ENCODE results near the gene TMEM121. TPM values are rescaled to one million over a fixed set of nuclear protein-coding genes. Genes with fewer than 3 reads are reported as not detected.

Gene TMEM121
- 1 to 10 TPM; 1.9 to 2.2 TPM for total RNA-seq
- long read RNA-seq, donor 1, partial matches to known transcripts: 0 of 2 reads
- long read RNA-seq, donor 1, other reads (novel, unspliced or antisense): 1 of 2 reads
- long read RNA-seq, donor 2, partial matches to known transcripts: 0 of 1 reads
- long read RNA-seq, donor 2, other reads (novel, unspliced or antisense): 1 of 1 reads

DNA sequence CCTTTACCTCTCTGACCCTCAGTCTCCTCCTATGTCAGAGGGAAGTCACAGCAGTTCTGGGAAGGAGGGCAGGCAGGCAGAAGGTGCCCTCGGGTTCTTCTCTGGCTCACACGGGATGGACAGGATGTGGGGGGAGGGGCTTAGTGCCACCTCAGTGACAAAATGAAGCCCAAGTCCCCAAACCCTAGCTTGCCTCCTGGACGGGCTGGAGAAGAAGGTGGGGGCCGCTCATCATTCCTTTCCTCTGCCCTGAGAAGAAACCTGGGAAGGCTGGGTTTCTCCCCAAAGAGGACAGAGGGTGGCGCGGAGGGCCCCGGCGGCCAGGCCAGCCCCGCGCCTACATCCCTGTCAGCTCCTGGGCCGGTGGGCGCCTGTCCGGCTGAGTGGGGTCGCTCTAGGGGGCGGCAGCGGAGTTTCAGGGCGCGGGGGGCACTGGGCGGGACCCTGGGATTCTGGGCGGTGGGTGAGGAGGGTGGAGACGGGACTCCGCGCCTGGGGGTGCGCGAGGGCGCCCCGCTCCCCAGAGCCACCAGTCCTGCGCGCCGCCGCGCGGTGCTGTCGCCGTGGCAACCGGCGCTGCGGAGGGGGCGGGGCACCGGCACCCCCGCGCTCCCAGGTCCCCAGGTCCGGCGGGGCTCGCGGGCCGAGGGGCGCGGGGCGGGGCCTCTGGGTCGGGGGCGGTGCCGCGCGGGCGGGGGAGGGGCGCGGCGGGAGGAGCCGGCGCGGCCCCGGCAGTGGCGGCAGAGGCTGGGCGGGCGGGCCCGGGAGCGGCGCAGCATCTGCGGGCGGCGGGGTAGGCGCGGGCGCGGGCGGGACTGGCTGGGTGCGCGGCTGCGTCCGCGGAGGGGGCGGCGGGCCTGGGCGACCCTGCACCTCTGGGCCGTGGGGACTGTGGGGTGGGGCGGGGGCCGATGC lies at the start of gene TMEM121:
TMEM121 (plus strand) TSS at position 723 of the 915 bp plus-strand sequence. CDS start 2,252 bp downstream, outside the sequence.
- DNase-seq (ENCODE audit: low spot score): no peak
- intact Hi-C loops (cut with DNase I): loop anchor here in 1 of 2 donors (5.0 to 10.0 kb wide), 2 partner anchors 81 to 154 kb away; no protein-coding TSS in a partner anchor

DNA sequence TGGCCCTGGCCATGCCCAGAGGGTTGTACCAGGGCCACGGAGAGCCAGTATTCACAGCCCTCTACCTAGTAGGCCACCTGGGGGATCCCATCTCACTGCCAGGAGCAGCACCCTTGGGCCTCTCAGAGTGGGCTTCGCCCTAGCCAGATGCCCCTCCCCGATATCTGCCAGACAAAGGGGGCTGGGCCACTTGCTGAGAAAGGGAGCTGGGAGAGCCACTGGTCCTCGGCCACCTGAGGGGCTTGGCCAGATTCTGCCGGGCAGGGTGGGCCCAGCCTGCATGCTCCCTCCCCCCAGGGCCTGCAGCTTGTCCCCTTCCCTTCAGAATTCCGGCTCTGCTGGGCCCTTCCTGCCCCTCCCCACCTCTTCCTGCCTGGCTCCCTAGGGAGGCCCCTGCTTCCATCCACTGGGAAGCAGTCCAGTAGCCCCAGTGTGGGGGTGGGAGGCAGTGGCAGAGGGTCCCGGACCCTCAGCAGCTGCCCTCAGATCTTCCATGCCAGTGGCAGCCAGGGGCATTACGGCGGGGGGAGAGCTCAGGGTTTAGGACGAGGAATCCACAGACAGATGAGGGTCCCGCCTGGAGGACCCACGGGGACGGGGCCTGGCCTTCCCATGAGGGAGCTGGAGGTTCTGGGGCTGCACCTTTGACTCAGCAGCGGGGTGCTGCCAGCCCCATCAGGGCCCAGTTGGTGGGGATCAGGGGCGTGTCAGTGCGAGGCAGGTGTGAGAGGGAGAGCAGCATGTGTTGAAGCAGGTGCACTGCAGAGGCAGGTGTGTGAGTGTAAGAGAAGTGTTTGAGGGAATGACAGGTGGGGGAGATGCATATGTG lies 49.3 kb upstream of the TMEM121 start:
- DNase-seq (ENCODE audit: low spot score): no peak
- intact Hi-C loops (cut with DNase I): loop anchor here (5.0 to 10.0 kb wide), 2 partner anchors 105 to 392 kb away; no protein-coding TSS in a partner anchor

DNA sequence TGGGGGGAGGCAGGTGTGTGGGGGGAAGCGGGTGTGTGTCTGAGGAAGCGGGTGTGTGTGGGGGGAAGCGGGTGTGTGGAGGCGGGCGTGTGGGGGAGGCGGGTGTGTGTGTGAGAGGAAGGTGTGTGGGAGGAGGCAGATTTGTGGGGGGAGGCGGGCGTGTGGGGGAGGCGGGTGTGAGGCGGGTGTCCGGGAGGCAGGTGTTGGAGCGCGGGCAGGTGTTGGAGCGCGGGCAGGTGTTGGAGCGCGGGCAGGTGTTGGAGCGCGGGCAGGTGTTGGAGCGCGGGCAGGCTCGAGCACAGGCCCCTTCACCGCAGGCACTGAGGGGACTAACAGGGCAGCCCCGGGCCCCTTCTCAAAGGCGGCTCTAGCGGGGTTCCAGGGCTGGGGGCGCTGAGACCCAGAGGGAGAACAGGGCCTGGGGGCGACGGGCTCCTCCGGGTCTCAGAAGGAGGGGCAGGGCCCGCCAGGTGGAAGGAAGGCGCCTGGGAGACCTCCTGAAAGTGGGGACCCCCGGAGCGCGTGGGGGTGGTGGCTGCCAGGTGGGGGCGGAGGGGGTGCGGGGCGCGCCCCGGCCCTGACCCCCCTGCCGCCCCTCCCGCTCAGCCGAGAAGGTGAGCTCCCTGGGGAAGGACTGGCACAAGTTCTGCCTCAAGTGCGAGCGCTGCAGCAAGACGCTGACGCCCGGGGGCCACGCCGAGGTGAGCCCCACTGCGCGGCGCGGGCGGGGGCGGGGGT lies 48.6 kb upstream of the TMEM121 start:
- no peak for DNase-seq (ENCODE audit: low spot score)
- intact Hi-C loops (cut with DNase I): loop anchor here (5.0 to 10.0 kb wide), 2 partner anchors 106 to 393 kb away; no protein-coding TSS in a partner anchor

DNA sequence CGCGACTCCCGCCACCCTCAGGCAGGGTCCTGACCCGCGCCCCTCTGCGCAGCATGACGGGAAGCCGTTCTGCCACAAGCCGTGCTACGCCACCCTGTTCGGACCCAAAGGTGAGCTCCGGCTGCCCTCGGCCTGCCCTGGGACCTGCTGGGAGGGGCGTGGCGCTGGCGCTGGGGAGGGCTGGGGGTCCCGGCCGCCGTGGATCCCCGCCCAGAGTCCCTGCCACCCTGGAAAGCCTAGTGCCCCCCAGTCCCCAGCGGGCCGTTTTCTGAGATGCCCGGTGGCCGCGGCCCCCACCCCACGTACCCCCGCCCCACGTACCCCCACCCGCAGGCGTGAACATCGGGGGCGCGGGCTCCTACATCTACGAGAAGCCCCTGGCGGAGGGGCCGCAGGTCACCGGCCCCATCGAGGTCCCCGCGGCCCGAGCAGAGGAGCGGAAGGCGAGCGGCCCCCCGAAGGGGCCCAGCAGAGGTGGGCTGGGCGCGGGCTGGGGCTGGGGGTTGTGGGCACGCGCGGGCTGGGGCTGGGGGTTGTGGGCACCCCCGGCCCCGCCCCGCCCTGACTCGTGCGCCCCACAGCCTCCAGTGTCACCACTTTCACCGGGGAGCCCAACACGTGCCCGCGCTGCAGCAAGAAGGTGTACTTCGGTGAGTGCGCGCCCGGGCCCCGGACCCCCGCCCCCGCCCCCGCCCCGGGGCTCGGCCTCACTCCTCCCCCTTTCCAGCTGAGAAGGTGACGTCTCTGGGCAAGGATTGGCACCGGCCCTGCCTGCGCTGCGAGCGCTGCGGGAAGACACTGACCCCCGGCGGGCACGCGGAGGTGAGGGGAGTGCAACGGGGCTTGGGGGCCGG lies 47.8 kb upstream of the TMEM121 start:
- intact Hi-C loops (cut with DNase I): loop anchor here (5.0 to 10.0 kb wide), 2 partner anchors 106 to 394 kb away; no protein-coding TSS in a partner anchor
- DNase-seq (ENCODE audit: low spot score): no peak

DNA sequence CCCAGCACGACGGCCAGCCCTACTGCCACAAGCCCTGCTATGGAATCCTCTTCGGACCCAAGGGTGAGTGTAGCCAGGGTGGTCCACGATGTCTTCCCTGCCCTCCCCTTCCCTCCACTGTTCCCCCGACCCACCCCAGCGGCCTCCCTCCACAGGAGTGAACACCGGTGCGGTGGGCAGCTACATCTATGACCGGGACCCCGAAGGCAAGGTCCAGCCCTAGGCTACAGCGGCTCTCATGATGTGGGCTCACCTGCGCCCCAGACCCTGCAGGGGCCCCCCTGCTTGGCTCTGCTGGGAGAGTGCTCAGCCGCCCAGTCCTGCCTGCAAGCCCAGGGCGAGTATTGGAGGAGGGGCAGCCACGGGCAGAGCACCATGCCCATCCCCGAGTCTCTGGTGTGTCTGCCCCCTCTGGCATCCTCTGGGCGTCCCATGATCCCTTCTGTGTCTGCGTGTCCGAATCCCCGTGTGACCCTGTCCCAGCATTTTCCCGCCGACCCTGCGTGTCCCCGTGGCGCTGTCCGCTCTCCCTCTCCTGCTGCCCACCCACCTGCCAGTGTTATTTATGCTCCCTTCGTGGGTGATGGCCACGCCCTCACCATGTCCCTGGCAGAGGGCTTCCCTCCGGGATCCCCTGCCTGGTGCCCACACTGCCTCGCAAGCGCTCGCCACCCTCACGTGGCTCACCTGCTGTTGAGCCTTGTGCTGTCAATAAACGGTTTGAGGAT lies 46.8 kb upstream of the TMEM121 start:
- DNase-seq (ENCODE audit: low spot score): no peak
- intact Hi-C loops (cut with DNase I): loop anchor here (5.0 to 10.0 kb wide), 2 partner anchors 107 to 395 kb away; no protein-coding TSS in a partner anchor

DNA sequence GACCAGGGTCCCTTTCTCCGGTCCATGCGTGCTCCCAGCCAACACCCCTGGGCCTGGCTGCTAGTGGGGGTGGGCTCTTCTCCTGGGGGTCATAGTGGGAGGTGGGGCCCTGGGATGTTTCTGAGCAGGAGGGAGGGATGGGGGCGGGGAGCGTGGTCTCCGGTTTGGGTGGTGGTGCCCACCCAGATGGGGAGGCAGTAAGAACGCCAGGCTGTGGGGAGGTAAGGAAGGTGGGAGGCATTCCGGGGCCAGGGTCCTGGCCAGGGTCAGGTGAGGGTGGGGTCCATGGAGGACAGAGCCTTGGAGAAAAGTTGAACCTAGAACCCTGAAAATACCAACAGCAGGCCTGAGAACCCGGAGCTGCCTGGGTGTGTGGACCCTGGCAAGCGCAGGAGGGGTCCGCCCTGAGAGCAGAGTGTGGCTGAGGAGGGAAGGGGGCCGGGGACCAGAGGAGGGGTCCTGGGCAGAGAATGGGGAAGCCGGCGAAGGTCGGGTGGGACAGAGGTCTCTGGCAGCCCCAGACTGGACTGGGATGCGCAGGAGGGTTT lies 46.1 kb upstream of the TMEM121 start:
- intact Hi-C loops (cut with DNase I): no loop called here
- no peak for DNase-seq (ENCODE audit: low spot score)

DNA sequence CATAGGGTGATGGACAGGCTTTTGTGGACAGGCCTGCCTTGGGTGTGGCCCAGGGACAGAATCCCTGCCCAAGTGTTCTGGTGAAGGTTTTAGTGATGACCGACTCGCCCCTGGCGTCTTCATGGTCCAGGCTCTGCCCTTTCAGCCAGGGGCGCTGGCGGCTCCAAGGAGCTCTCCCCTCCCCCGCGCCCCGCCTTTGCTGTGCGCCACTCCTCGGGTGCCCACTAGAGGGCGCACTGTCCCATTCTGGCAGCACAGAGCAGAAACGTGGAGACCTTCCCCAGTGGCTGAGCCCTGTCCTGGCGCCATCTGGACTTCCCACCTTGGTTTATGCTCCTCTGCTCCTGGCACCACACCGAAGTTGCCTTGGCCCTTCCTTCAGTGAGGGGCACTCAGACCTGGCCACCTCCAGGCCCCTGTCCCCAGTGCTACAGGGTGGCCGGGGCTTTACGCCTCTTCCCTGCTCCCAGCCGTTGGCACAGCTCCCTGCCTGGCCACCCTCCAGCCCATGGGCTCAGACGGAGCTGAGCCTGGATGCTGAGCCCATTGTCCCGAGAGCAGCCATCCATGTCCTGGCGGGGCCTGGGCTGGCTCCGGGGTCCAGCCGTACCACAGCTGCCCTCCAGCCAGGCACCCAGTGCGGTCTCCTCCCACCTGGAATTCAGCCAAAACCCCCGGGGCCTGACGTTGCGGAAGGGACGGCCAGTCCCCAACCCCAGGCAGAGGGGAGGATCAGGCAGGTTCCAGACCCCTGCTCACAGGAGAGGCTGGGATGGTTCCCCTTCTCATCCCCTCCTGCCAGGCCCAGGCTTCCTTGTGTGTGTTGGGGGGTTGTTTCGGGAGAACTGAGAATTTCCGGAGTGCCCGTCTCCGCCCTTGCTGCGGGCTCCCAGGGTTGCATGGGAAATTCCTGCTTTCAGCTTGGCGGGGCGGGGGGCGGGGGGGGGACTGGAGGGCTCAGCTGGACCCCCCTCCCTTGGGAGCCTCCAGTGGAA lies 45.3 kb upstream of the TMEM121 start:
- DNase-seq (ENCODE audit: low spot score): peak; percentile 97
- intact Hi-C loops (cut with DNase I): no loop called here

DNA sequence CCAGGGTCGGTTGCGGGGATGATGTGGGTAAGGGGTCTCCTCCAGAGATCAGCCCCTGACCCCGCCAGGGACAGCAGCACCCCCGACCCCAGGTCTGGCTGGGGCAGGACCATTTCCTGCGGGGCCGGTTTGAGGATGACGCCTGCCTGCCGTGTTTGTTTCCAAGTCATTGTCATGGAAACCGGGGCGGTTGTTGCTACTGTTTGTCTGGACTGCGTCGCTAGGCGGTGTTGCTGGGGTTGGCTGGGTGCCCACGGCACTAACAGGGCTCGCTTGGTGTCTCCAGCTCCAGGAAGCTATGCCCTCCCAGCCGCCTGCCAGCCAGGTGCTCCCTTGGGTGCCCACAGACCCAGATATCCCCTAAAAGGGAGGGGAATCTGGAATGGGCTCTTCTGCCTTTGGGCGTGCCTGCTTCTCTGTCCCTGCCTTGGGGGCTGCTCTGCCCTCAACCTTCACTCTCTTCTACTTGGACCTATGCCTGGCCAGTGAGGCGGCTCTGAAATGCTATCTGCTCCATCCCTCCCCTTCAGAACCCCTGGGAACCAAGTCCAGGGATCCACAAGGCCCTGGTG lies 44.4 kb upstream of the TMEM121 start:
- DNase-seq (ENCODE audit: low spot score): peak; percentile 99
- intact Hi-C loops (cut with DNase I): no loop called here

DNA sequence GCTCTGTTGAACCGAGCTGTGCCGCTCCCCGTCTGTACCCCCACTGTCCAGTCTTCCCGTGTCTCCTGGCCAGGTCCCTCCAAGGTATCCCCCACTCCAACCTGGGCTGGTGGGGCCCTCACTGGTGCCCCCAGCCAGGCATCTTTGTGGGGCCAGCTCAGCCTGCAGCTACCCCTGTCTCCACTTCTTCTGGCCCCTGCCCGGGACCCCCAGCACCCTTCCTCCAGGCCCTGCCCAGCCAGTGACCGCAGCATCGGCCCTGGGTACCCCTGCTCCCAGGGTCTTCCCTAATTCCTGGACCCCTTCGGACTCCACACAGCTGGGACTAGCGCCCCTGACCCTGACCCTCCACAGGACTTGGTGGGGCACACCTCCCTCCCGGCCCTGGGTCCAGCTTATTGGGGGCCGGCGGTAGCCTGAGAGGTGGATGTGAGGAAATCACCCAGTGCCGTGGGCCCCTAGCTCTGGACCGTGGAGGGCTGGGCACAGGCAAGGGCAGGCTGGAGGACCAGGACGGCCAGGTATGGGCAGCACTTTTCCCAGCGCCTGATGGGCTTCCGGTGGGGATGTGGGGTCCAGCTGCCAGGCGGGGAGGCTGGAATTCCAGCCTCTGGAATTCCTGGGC lies 43.8 kb upstream of the TMEM121 start:
- no peak for DNase-seq (ENCODE audit: low spot score)
- intact Hi-C loops (cut with DNase I): no loop called here

DNA sequence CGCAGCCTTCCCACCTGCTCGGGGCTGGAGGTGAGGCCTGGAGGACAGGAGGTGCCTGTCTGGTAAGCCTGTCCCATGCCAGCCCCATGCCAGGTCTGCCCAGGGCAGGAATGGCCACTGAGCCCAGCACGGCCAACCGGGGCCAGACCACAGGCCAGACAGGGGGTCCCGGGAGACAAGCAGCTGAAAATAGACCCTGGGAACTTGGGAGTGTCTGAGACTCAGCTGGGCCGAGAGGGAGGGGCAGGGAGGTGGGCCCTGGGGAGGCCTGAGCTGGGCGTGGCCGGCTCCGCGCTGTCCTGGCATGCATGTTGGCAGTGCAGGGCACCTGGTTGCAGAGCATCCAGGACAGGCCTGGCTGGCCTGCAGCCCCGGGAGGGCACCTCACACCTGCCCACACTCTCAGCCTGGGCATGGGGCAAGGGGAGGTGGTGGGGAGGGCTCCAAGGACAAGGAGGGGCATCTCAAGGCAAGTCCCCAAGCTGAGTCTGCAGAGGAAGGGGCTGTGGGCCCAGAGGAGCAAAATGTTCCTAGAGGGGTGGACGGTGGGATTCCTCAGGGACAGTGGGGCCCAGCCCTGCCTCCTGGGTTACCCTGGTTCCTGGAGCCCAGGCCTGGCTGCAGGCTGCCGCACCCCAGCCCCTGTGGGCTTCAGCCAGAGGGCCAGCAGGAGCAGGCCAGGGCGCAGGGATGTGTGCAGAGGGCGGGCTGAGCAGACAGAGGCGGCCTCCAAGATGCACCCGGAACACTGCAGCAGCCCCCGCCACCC lies 42.9 kb upstream of the TMEM121 start:
- peak; percentile 80 for DNase-seq (ENCODE audit: low spot score)

DNA sequence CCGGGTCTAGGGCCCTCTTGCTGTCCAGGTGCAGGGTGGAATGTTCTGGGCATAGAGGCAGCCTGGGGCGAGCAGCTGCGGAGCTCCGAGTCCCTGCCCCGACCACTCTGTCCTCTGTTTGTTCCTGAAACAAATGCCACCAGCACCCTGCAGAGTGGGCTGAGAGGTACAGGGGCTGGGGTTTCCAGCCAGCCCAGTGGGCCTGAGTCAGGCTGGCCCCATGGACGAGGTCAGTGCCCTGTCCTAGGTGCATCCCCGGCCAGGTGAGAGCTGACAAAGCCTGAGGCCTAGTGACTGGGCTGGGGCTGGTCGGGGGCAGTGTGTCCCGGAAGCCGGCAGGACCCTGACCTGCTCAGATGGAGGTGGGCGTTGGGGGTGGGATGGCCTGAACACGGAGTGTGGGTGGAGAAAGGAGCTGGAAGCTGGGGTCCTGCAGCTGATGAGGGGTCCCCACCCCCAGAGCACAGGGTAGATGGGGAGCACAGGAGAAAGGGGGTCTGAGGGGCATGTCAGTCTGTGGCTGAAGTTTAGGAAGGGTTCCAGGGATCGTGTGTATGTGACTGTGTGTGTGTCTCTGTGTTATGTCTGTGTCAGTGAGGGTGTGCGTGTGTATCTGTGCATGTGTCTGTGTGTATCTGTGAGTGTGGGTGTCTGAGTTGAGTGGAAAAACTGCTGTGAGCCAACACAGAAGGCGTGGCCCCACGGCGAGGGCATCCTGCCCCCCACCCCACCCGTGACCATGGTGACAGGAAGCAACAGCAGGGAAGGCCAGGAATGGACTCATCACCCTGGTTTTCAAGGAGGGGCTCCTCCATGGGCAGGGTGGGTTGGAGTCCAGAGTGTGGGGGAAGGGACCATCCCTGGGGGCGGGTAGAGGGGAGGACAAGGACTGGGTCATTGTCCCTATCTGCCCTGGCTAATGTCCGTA lies 42.0 kb upstream of the TMEM121 start:
- intact Hi-C loops (cut with DNase I): no loop called here
- DNase-seq (ENCODE audit: low spot score): peak; percentile 92

More for the DNA sequence above, 42.9 kb upstream of the TMEM121 start:
- intact Hi-C loops (cut with DNase I): no loop called here

DNA sequence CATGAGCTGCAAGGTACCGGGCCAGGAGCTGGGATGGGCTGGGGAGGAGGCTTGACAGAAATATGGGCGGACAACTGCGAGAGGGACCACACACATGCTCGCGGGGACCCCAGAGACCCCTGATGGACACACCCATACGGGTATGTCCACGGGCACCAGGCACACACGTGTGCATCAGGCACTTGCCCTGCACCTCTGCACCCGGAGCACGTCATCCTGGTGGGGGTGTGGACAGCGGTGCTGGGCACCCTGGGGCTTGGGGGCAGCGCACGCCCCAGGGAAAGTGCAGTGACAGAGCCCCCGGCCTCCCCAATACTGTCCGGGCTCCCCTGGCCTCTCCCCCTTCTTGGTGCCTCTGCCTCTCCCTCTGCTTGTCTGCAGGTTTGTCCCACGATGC lies 41.4 kb upstream of the TMEM121 start:
- intact Hi-C loops (cut with DNase I): loop anchor here in 1 of 2 donors (5.0 kb wide), 1 partner anchor 38 kb away; no protein-coding TSS in a partner anchor
- no peak for DNase-seq (ENCODE audit: low spot score)

DNA sequence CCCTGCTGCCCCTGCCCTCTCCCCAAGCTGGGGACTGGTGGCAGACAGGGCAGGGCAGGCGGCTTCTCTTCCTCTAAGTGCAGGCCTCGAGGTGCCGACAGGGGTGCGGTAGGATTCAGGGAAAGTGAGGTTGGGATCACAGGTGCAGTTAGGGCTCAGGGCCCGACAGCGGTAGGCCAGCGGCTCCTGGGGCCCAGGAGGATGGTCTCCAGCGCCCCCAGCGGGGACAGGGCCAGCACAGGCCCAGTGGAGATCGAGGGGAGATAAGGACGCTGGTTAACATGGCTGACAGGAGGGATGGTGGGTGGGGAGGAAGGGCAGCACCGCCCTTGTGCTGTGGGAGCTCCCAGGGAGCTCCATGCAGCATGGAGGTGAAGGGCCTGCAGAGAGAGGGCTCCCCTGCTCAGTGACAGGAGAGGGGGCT lies 40.6 kb upstream of the TMEM121 start:
- DNase-seq (ENCODE audit: low spot score): peak; percentile 82
- intact Hi-C loops (cut with DNase I): loop anchor here in 1 of 2 donors (5.0 kb wide), 1 partner anchor 38 kb away; no protein-coding TSS in a partner anchor
